K562 (cell line): ENCODE data around the gene PREX1. TPM values are rescaled to one million over a fixed set of nuclear protein-coding genes. Genes with fewer than 3 reads are reported as not detected.

ENCODE experiments used
- ATAC-seq: fragments of 200-7000 bp; cut with Tn5 transposase; 3 replicates; pipeline ENCODE4 v1.9.1; 2020; ENCODE audit warnings: moderate library complexity
- BruUV-seq: library from RNA; stranded (reverse); fragments of 400-500 nt; replicated peaks from 2 replicates; lab custom pipeline; 2021; lab: Mats Ljungman, UMichigan
- CTCF ChIA-PET: fragments of 300-600 bp; formaldehyde crosslinking; extraction: SDS; loops from one replicate; lab custom pipeline; 2021; ENCODE audit warnings: low intra/inter-chr PET ratio; lab: Yijun Ruan, JAX
- POLR2A ChIA-PET: fragments of 300-600, 350-650 bp; sonication (Branson Sonifier 250); formaldehyde crosslinking; extraction: SDS; loops from one replicate; lab custom pipeline; 2021; ENCODE audit warnings: antibody characterized with exemption, inconsistent platforms; lab: Yijun Ruan, JAX
- DNase-seq, 4 experiments: peaks; one replicate each; pipeline versions ENCODE4 v3.0.0 to v3.0.0-alpha.2; 2011 to 2018; ENCODE audit warnings: low spot score in 3 of 4, mixed read lengths in 3 of 4; ENCODE audit errors: extremely low read depth in 1 of 4
- FAIRE-seq: peaks from 2 replicates; lab custom pipeline; 2011; peaks lifted over from hg19 to GRCh38; lab: Jason Lieb, UNC
- H2AFZ ChIP-seq: 2 replicates; pipeline ENCODE4 v1.6.0; 2011; ENCODE audit warnings: low read depth, low read length, control low read depth, inconsistent platforms
- H3K27ac ChIP-seq: fragments of 200-600 bp; 3 replicates; pipeline ENCODE4 v1.8.0; 2011; ENCODE audit warnings: low read depth, mild to moderate bottlenecking, control low read depth, inconsistent platforms, low read length, moderate library complexity, mixed read lengths; ENCODE audit errors: extremely low read depth
- H3K27me3 ChIP-seq, 2 experiments: fragments of 300-600 bp in 1 of 2; 2 replicates in 1 of 2; 3 replicates in 1 of 2; pipeline versions ENCODE4 v1.6.0 to v1.8.0; 2011; ENCODE audit warnings: inconsistent platforms in 2 of 2, low read length in 2 of 2, mild to moderate bottlenecking in 1 of 2, mixed read lengths in 1 of 2, moderate library complexity in 1 of 2; ENCODE audit not compliant: control insufficient read depth in 2 of 2, insufficient read depth in 2 of 2
- H3K36me3 ChIP-seq: fragments of 300-600 bp; 3 replicates; pipeline ENCODE4 v1.8.0; 2011; ENCODE audit warnings: mild to moderate bottlenecking, low read length, inconsistent platforms; ENCODE audit not compliant: control insufficient read depth, insufficient read depth
- H3K4me1 ChIP-seq, 2 experiments: fragments of 200-600 bp in 1 of 2; replicated peaks in 1 of 2; 2 replicates in 1 of 2; 3 replicates in 1 of 2; pipeline versions ENCODE4 v1.5.1 to v1.8.0; 2011; ENCODE audit warnings: inconsistent platforms in 2 of 2, low read length in 2 of 2, mild to moderate bottlenecking in 1 of 2, mixed read lengths in 1 of 2, moderate library complexity in 1 of 2; ENCODE audit not compliant: control insufficient read depth in 2 of 2, insufficient read depth in 2 of 2
- H3K4me2 ChIP-seq: 2 replicates; pipeline ENCODE4 v1.6.1; 2011; ENCODE audit warnings: low read length, control low read depth, inconsistent platforms, mixed read lengths; ENCODE audit not compliant: insufficient read depth
- H3K4me3 ChIP-seq: fragments of 200-600 bp; sonication (generic), shearing (Covaris generic); 2 replicates; pipeline ENCODE4 v1.5.1; 2016; ENCODE audit warnings: control low read depth, inconsistent platforms
- H3K79me2 ChIP-seq: fragments of 200-600 bp; 3 replicates; pipeline ENCODE4 v1.8.0; 2011; ENCODE audit warnings: low read length, inconsistent platforms; ENCODE audit not compliant: control insufficient read depth, insufficient read depth
- H3K9ac ChIP-seq, 2 experiments: 2 replicates each; pipeline versions ENCODE4 v1.6.0 to v1.6.1; 2011; ENCODE audit warnings: low read depth in 2 of 2, low read length in 2 of 2, control low read depth in 1 of 2, inconsistent platforms in 1 of 2, mild to moderate bottlenecking in 1 of 2, mixed read lengths in 1 of 2; ENCODE audit not compliant: insufficient read depth in 1 of 2
- H3K9me1 ChIP-seq: one replicate; pipeline ENCODE4 v1.6.0; 2011; ENCODE audit warnings: inconsistent platforms, mild to moderate bottlenecking, low read length, moderate library complexity; ENCODE audit not compliant: control insufficient read depth, insufficient read depth
- H3K9me3 ChIP-seq: replicated peaks from 2 replicates; pipeline ENCODE4 v1.5.1; 2011; ENCODE audit warnings: low read depth, low read length, inconsistent platforms; ENCODE audit not compliant: control insufficient read depth, insufficient read depth
- H4K20me1 ChIP-seq: replicated peaks from 2 replicates; pipeline ENCODE4 v1.6.1; 2011; ENCODE audit warnings: low read length, inconsistent platforms, mixed read lengths; ENCODE audit not compliant: control insufficient read depth, insufficient read depth
- ERF ChIP-seq: fragments of 450-650 bp; formaldehyde crosslinking; IDR thresholded peaks from 2 replicates; pipeline ENCODE4 v1.4.0; 2020; ENCODE audit warnings: mild to moderate bottlenecking, mixed read lengths
- FUS ChIP-seq: fragments of 200-400 bp; formaldehyde crosslinking; optimal IDR thresholded peaks from 2 replicates; pipeline ENCODE3; 2017; ENCODE audit warnings: low read depth, low read length
- NFIC ChIP-seq: fragments of 450-650 bp; IDR thresholded peaks from 2 replicates; pipeline ENCODE4 v1.6.1; 2017; ENCODE audit warnings: mild to moderate bottlenecking, inconsistent platforms
- NONO ChIP-seq, 2 experiments: fragments of 200-400 bp in 1 of 2; fragments of 450-650 bp in 1 of 2; formaldehyde crosslinking in 1 of 2; IDR thresholded peaks; 2 replicates each; pipeline ENCODE4 v1.6.1; 2017; ENCODE audit warnings: low read depth in 2 of 2, mild to moderate bottlenecking in 2 of 2, moderate library complexity in 2 of 2, low read length in 1 of 2
- TFE3 ChIP-seq: fragments of 450-650 bp; formaldehyde crosslinking; IDR thresholded peaks from 2 replicates; pipeline ENCODE4 v1.4.0; 2020; ENCODE audit warnings: mild to moderate bottlenecking, mixed read lengths
- ZNF655 ChIP-seq: fragments of 250-450 bp; sonication (Bioruptor Pico); IDR thresholded peaks from 2 replicates; pipeline ENCODE4 v1.5.0; 2021
- ZNF740 ChIP-seq, 3 experiments: fragments of 200-800 bp in 1 of 3; sonication (Bioruptor generic) in 1 of 3; sonication (generic) in 1 of 3; formaldehyde crosslinking in 1 of 3; IDR thresholded peaks; 2 replicates each; pipeline versions ENCODE4 v1.6.1 to v1.8.0; 2016 to 2022; ENCODE audit warnings: mild to moderate bottlenecking in 2 of 3, missing compliant biosample characterization in 2 of 3, missing genetic modification characterization in 2 of 3, missing genetic modification reagents in 1 of 3
- WGBS: fragments of 100-300 bp; shearing (Covaris generic); methylation state at CpG from one replicate; pipeline ENCODE4 v1.1.6; 2016; ENCODE audit warnings: low coverage, mixed read lengths; ENCODE audit not compliant: insufficient coverage; ENCODE audit errors: missing lambda C conversion rate; 5-methylcytosine and 5-hydroxymethylcytosine counted together
- in situ Hi-C: fragments of 300-500 bp; cut with MboI; formaldehyde crosslinking; loops from 4 replicates; pipeline ENCODE4 v1.15.0; 2018; ENCODE audit warnings: inconsistent platforms, mixed read lengths
- intact Hi-C: fragments of 100-400 bp; cut with micrococcal nuclease; formaldehyde crosslinking; loops from 2 replicates; pipeline ENCODE4 v1.14.2; 2022
- polyA plus RNA-seq, 8 experiments: library from polyadenylated mRNA; depleted of rRNA in 4 of 8; stranded (reverse) in 5 of 8; unstranded in 3 of 8; fragments of >200 nt; fragmentation: Nextera tagmentation in 2 of 8; fragmentation: Illumina TruSeq in 1 of 8; extraction: Ambion mirVana in 2 of 8; extraction: Trizol in 1 of 8; gene quantifications; 2 replicates each; pipeline versions ENCODE4 v1.2.1 to v1.2.3, GENCODE V29; 2011 to 2014; ENCODE audit warnings: inconsistent platforms in 1 of 8, missing spikeins in 1 of 8
- total RNA-seq, 7 experiments: library from RNA; depleted of rRNA in 6 of 7; stranded (reverse); fragments of >200 nt in 6 of 7; fragmentation: Illumina TruSeq in 2 of 7; extraction: Trizol in 2 of 7; gene quantifications; 2 replicates each; pipeline versions ENCODE4 v1.2.1 to v1.2.3, GENCODE V29; 2011 to 2021; ENCODE audit warnings: low replicate concordance in 1 of 7

Gene PREX1
- total and polyA plus RNA-seq, 9 of the 15 experiments (the other 6 are each of a cell fraction or from before 2014, with no cell fraction given), result 0.37 to 10.4 (median 4.8) TPM

- no peaks in the 10 kb centered on the region for H3K79me2 ChIP-seq
- no peaks in the 10 kb centered on the region for H4K20me1 ChIP-seq
- no peak for ATAC-seq
- H3K27me3 ChIP-seq, result peaks cover 0 to 4% of the 10 kb centered on the region in 2 experiments; a peak in 1 of 5 replicates
- intact Hi-C loops (no loop called here), in situ Hi-C loops (no loop called here)
- 45% methylated on average over 10 of the region's 12 CpGs for WGBS
- no peak overlapping the region for H3K4me2 ChIP-seq
- ChIA-PET POLR2A (interaction anchor here (0.6 to 1.1 kb wide), 2 partner anchors 9 kb away, joined by 3 read pairs; no protein-coding TSS in a partner anchor), CTCF (no interaction called here)
- DNase-seq, result no peak
- no peak overlapping the region for H2AFZ ChIP-seq
- TF ChIP-seq NFIC, result peak; percentile 35; the same call in 1 of the 2 replicates
- TF ChIP-seq ZNF655 (CRISPR knock-in tag), result no peak
- H3K9me3 ChIP-seq, result no peaks in the 10 kb centered on the region
- no peaks in the 10 kb centered on the region for H3K9me1 ChIP-seq
- H3K27ac ChIP-seq, result no peak overlapping the region
- H3K4me1 ChIP-seq, result peaks cover 6 to 11% of the 10 kb centered on the region in 2 experiments; a peak in 3 of 5 replicates
- BruUV-seq, result no TSS peak
- no peaks in the 10 kb centered on the region for H3K36me3 ChIP-seq
- no peak overlapping the region for H3K4me3 ChIP-seq
- H3K9ac ChIP-seq, result no peak overlapping the region
- FAIRE-seq, result no peak
Observed at GRCh38 chr20:48703107-48703506, 124.7 kb downstream of the PREX1 start.

DNA sequence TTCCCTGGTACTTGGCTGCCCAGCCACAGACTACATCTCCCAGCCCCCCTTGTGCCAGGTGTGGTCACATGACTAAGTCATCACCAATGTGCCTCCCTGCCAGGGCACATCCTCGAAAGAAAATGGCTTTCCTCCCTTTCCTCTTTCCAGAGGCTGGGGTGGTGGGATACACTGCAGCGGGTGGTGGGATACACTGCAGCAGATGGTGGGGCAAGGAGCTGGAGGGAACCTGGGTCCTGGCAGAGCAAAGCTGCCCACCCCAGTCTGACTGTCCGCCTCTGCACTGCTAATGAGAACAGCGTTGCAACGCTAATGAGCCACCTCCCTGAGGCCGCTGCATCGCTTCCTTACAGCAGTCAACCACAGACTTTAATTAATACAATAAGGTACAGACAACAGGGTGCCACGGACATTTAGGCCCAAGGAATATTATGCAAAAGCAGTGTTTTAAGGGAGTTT, 125.3 kb downstream of the PREX1 start:
- H4K20me1 ChIP-seq, result no peaks in the 10 kb centered on the region
- no peaks in the 10 kb centered on the region for H3K36me3 ChIP-seq
- no peaks in the 10 kb centered on the region for H3K9me3 ChIP-seq
- H3K9me1 ChIP-seq, result no peaks in the 10 kb centered on the region
- ATAC-seq (no peak), FAIRE-seq (no peak), DNase-seq (no peak)
- H3K4me2 ChIP-seq, result no peak overlapping the region
- POLR2A ChIA-PET, result interaction anchor here (1.1 kb wide), 1 partner anchor 10 kb away, joined by 3 read pairs; no protein-coding TSS in a partner anchor
- no TSS peak for BruUV-seq
- CTCF ChIA-PET, result no interaction called here
- in situ Hi-C loops (no loop called here), intact Hi-C loops (no loop called here)
- no peak overlapping the region for H3K4me3 ChIP-seq
- peaks cover 6 to 14% of the 10 kb centered on the region in 2 experiments; a peak in 3 of 5 replicates for H3K4me1 ChIP-seq
- WGBS, result 29% methylated on average over 8 of the region's 8 CpGs
- no peaks in the 10 kb centered on the region for H3K79me2 ChIP-seq
- H2AFZ ChIP-seq, result no peak overlapping the region
- H3K27ac ChIP-seq, result no peak overlapping the region
- peaks cover 0 to 4% of the 10 kb centered on the region in 2 experiments; a peak in 1 of 5 replicates for H3K27me3 ChIP-seq
- H3K9ac ChIP-seq, result no peak overlapping the region
- no peak for TF ChIP-seq FUS
- no peak for TF ChIP-seq ERF (CRISPR knock-in tag)
- no peak for TF ChIP-seq ZNF740 (CRISPR knock-in tag; IDR thresholded peaks at IDR 0.05)
- no peak for TF ChIP-seq ZNF740 (tag; IDR thresholded peaks at IDR 0.05)
- TF ChIP-seq NONO (IDR thresholded peaks at IDR 0.05; ENCODE audit: low read depth in 2 of 2, low read length in 1 of 2), result no peak
- TF ChIP-seq TFE3, result peak; percentile 40; the same call in 1 of the 2 replicates
